Hematopoietic multipotent progenitor cell treated with erythropoietin and hydrocortisone succinate and interleukin-3 and kit ligand, for 17 days (in vitro differentiated cells): ENCODE results near the gene ERMARD.
"Not testable (repeated sequence)": the region's sequence is repeated elsewhere in the genome, so short reads cannot be mapped to it uniquely, and the experiment has no call there.

Experiments used
- DNase-seq: peaks from one replicate; pipeline ENCODE4 v3.0.0-alpha.2; 2015; ENCODE audit warnings: low spot score

ERMARD gene

DNA sequence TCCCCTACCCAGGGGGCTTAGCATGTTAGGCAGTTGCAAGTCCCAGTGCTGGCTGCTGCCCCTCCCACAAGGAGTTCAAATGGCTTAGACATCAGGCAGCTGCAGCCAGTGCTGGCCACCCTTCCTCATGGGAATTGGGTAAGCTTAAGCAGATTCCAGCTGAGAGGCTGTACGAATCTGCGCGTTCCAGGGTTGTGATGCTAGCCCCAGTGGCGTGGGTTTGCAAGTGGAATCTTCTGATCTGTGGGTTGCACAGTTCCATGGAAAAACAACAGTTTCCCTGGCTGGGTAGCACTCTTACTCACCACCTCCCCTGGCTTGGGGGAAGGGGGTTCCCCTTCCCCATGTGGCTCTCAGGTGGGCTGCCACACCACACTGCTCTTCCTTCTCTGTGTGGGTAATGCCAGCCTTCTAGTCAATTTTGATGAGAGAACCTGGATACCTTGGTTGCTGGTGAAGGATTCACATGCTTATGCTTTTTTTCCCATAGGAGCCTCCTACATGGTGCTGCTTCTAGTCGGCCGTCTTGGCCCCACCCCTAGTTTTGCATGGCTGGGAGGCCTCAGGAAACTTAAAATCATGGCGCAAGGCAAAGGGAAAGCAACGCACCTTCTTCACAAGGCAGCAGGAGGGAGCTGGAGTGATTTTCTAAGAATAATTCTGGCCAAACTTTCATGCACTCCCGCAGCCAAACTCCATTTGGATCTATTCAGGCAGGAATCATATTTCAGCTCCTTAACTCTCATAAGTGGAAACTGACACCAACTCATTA lies 13.0 kb upstream of the ERMARD start:
- no peak for DNase-seq

DNA sequence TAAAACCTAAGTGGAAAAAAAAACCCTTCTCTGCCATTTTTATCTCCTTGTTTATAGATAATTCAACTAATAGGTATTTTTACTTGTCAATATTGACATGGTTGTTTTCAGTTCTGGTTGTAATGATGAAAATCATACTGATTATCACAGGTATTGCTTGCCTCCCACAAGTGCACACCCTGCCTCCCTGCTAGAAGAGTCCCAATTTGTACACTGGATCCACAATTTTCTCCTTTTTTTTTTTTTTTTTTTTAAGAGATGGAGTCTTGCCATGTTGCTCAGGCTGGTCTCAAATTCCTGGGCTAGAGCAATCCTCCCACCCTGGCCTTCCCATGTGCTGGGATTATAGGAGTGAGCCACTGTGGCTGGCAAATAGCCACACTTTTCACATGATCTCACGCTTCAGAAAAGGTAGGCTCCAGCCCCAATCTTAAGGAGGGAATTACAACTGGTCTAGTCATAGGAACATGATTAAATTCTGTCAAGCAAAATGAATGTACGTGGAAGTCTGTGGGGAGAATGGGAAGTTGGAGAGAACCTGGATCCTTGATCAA lies 12.4 kb upstream of the ERMARD start:
- DNase-seq, result no peak

- no peak for DNase-seq
Measured at GRCh38 chr6:169741344-169741743, 10.1 kb upstream of the ERMARD start.

- no peak for DNase-seq
Measured at GRCh38 chr6:169745405-169745804, 6.0 kb upstream of the ERMARD start.

GRCh38 chr6:169746556-169746955 lies 4.9 kb upstream of the ERMARD start:
- no peak for DNase-seq

- DNase-seq, result no peak
Measured at GRCh38 chr6:169752074-169752623, 727 bp downstream of the ERMARD start.

GRCh38 chr6:169755162-169755561 lies 3.7 kb downstream of the ERMARD start:
- DNase-seq, result no peak

- no peak for DNase-seq
Measured at GRCh38 chr6:169763308-169763707, 11.9 kb downstream of the ERMARD start.

DNA sequence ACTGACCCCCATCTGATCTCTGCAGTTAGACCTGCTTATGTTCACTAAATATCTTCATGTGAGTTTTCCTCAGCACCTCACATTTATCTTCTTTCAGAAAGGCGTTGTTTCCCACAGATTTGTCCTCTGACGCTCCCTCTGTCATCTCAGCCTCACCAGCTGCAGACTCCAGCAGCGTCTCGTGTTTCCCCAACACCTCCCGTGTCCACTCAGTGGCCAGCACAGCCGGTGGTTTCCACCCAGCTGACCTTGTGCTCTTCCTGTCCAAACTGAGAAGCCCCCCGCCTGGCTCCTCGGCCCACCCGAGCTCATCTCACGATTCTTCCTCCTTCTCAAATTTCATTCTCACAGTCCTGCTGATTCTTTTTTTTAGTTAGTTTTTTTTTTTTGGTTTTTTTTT lies 12.5 kb downstream of the ERMARD start:
- DNase-seq, result no peak

GRCh38 chr6:169765789-169766188 lies 14.4 kb downstream of the ERMARD start:
- DNase-seq, result not testable (repeated sequence)

DNA sequence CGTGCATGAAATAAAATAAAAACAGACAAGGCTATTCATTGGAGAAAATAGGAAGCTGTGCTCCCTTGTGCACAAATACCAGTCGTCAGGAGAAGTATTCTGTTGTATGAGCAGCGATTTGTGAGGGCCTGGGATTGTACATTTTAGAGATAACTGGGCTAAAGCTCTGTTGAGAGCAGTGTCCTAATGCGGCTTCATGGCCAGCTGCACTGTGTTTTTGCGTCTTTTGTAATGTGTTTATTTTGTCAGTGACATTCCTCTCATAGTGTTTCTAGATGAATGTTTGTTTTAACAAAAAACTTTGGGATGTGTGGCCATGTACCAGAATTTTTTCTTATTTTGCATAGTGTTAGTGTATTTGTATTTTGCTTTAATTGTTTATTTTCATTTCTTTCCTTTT lies 14.8 kb downstream of the ERMARD start:
- no peak for DNase-seq

GRCh38 chr6:169766921-169767736 lies 15.7 kb downstream of the ERMARD start:
- DNase-seq, result no peak

GRCh38 chr6:169774347-169774746 lies 22.9 kb downstream of the ERMARD start:
- DNase-seq, result no peak

DNA sequence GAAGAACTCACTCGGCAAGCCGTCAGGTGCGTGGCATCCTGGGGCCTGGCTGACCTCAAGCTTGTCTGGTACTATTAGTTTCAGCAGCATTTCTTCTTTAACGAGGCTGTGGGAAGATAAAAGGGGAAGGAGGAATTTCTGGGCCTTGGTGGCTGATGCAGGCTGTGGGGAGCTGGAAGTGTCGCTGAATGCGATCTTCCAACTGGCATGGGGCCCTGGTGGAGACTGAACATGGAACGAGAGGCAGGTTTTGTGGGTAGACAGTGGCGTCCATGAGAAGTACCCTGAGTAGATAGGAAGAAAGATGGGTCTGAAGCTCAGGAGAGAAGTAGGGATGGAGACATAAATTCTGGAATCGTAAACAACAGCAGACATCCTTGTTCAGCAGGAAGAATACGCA lies 23.9 kb downstream of the ERMARD start:
- no peak for DNase-seq

- no peak for DNase-seq
Measured at GRCh38 chr6:169776379-169776778, 25.0 kb downstream of the ERMARD start.

DNA sequence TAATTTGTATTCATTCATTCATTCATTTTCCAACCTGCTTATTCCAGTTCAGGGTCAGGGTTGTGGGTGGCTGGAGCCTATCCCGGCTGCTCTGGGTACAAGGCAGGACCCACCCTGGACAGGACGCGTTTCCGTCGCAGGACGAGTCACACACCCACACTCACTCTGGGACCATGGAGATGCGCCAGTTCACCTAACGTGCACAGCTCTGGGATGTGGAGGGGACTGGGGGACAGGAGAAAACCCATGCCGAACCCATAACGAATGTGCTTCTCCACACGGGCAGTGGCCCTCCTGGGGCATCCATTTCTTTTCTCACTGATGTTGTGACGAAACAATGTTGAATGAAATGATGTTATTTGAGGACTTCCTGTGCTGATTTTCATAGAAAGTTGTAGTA lies 26.5 kb downstream of the ERMARD start:
- DNase-seq, result no peak

DNA sequence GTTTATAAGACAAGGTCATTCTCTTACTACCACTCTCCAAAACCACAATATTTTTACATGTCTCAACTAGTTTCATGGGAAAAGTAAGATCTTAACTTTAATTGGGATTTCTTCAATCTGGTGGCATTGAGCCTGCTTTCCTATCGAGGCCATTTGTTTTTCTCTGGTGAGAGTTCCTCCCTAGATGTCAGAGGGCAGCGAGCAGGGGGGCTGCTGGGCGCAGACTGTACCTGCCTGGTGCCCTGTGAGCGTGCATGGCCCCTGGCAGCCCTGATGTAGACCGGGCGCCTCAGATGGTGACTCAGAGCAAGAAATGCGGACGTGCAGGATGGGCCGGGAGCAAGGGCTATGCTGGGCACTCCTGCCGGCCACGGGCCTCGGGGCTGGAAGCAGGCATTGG lies 27.2 kb downstream of the ERMARD start:
- DNase-seq, result no peak

GRCh38 chr6:169779092-169779815 lies 27.8 kb downstream of the ERMARD start:
- no peak for DNase-seq

- DNase-seq, result no peak
Measured at GRCh38 chr6:169779896-169780295, 28.5 kb downstream of the ERMARD start.

DNA sequence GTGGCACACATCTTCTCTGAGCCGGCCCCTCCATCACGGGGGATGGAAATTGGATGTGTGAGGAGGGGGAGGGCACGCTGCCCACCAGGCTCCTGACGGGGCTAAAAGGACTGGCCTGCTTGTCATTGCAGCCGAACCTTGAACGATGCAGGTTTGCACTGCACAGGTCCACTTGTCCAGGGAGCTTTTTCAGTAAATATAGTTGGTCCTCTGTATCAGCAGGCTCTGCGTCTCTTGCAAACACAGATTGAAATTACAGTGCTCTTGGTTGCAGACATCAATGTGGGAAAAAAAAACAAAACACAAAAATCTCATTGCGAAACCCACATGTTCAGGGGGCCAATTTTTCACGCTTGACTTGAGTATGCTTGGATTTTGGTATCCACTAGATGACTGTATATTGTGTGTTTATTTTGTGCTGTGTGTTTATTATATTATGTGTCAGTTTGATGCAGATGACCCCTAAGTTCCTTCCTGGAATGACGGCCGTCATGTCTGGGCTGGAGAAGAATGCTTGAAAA lies 29.2 kb downstream of the ERMARD start:
- DNase-seq, result no peak

- DNase-seq, result no peak
Measured at GRCh38 chr6:169782966-169783365, 31.5 kb downstream of the ERMARD start.

GRCh38 chr6:169783401-169783800 lies 32.0 kb downstream of the ERMARD start:
- no peak for DNase-seq
